Fibroblast of lung (primary cell): ENCODE measurements around the gene GALNT7. TPM values are rescaled to one million over a fixed set of nuclear protein-coding genes. Genes with fewer than 3 reads are reported as not detected.

Experiments
- DNase-seq, 2 donors: peaks; one replicate each; pipeline versions ENCODE4 v3.0.0 to v3.0.0-alpha.2; 2010; ENCODE audit warnings: low read depth in 2 of 2
- H2AFZ ChIP-seq: 2 replicates; pipeline ENCODE4 v1.5.1; 2012; ENCODE audit warnings: low read length, control low read depth, inconsistent platforms
- H3K27ac ChIP-seq: 2 replicates; pipeline ENCODE4 v1.5.1; 2011; ENCODE audit warnings: low read length, control low read depth; ENCODE audit not compliant: insufficient read depth
- H3K27me3 ChIP-seq: 2 replicates; pipeline ENCODE4 v1.5.1; 2011; ENCODE audit warnings: mild to moderate bottlenecking, low read length; ENCODE audit not compliant: control insufficient read depth, insufficient read depth
- H3K36me3 ChIP-seq: 2 replicates; pipeline ENCODE4 v1.5.1; 2011; ENCODE audit warnings: low read length; ENCODE audit not compliant: control insufficient read depth, insufficient read depth
- H3K4me1 ChIP-seq: 2 replicates; pipeline ENCODE4 v1.5.1; 2011; ENCODE audit warnings: low read length; ENCODE audit not compliant: control insufficient read depth, insufficient read depth; ENCODE audit errors: extremely low read depth
- H3K4me2 ChIP-seq: 2 replicates; pipeline ENCODE4 v1.5.1; 2011; ENCODE audit warnings: low read length, control low read depth; ENCODE audit not compliant: insufficient read depth; ENCODE audit errors: extremely low read depth
- H3K4me3 ChIP-seq, 4 experiments: fragments of 200-600 bp in 1 of 4; sonication (generic) in 1 of 4; replicated peaks in 1 of 4; 2 replicates each; pipeline ENCODE4 v1.5.1; 2011 to 2016; ENCODE audit warnings: low read length in 4 of 4, low read depth in 3 of 4, mild to moderate bottlenecking in 3 of 4, control low read depth in 2 of 4, inconsistent platforms in 1 of 4, mixed read lengths in 1 of 4; ENCODE audit not compliant: insufficient read depth in 1 of 4; ENCODE audit errors: control extremely low read depth in 1 of 4
- H3K79me2 ChIP-seq: 2 replicates; pipeline ENCODE4 v1.5.1; 2012; ENCODE audit warnings: mild to moderate bottlenecking, low read length, inconsistent platforms; ENCODE audit not compliant: control insufficient read depth, insufficient read depth
- H3K9ac ChIP-seq: 2 replicates; pipeline ENCODE4 v1.5.1; 2011; ENCODE audit warnings: mild to moderate bottlenecking, low read length, control low read depth; ENCODE audit not compliant: insufficient read depth
- H3K9me3 ChIP-seq: 2 replicates; pipeline ENCODE4 v1.5.1; 2012; ENCODE audit warnings: low read depth, low read length; ENCODE audit not compliant: control insufficient read depth, insufficient read depth
- H4K20me1 ChIP-seq: 2 replicates; pipeline ENCODE4 v1.5.1; 2011; ENCODE audit warnings: low read length; ENCODE audit not compliant: control insufficient read depth, insufficient read depth; ENCODE audit errors: extremely low read depth
- EZH2 ChIP-seq: IDR thresholded peaks from 2 replicates; pipeline ENCODE4 v1.5.1; 2012; ENCODE audit warnings: low read length, control low read depth, mild to moderate bottlenecking; ENCODE audit errors: missing control alignments
- polyA plus RNA-seq, 2 donors: library from polyadenylated mRNA; depleted of rRNA in 1 of 2; stranded (reverse) in 1 of 2; unstranded in 1 of 2; fragments of >200 nt; gene quantifications; 2 replicates each; pipeline ENCODE4 v1.2.1, GENCODE V29; 2011 to 2012; ENCODE audit warnings: missing spikeins in 1 of 2
- total RNA-seq: library from RNA; depleted of rRNA; stranded (reverse); fragments of >200 nt; gene quantifications from 2 replicates; pipeline ENCODE4 v1.2.1, GENCODE V29; 2014
- TF ChIP-seq, protein P1 (sequence below), 2 donors: IDR thresholded peaks in 1 of 2; conservative IDR thresholded peaks in 1 of 2; 1 replicate in 1 of 2; 2 replicates in 1 of 2; pipeline ENCODE4 v1.5.1; 2011 to 2012; ENCODE audit warnings: low read length in 2 of 2, control low read depth in 1 of 2, inconsistent platforms in 1 of 2, low read depth in 1 of 2, mild to moderate bottlenecking in 1 of 2

The GALNT7 gene
- total and polyA plus RNA-seq, 2 donors (not counting 1 experiment from before 2014, with no cell fraction given), result 40.4 to 45.4 TPM

DNA sequence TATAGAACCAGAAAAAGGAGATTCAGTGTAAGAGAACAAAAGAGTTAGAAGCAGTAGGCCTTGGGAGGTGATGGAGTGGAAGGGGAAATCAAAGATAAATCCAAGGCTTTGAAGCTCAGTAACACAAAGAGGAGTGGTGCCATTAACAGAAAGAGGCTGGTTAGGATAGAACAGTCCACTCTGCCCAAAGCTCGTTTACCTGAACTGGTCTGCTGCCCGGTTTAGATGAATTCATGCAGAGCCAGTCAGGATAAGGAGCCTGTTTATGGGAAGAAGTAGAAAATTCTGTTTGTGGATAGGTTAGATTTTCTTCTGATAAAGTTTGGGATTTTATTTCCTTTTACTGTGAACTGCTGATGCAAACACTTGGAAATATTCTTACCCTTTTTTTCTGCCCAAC, 85.0 kb downstream of the GALNT7 start:
- Histone ChIP-seq H3K9me3 (no peaks in the 10 kb centered on the region), H3K9ac (no peak overlapping the region), H4K20me1 (no peaks in the 10 kb centered on the region), H2AFZ (no peak overlapping the region), H3K4me3 (no peak overlapping the region), H3K4me2 (no peak overlapping the region), H3K4me1 (peaks cover 3% of the 10 kb centered on the region), H3K79me2 (no peaks in the 10 kb centered on the region), H3K27ac (no peak overlapping the region), H3K36me3 (no peaks in the 10 kb centered on the region), H3K27me3 (no peaks in the 10 kb centered on the region)
- no peak for DNase-seq
- no peak for TF ChIP-seq EZH2
- TF ChIP-seq, protein P1, sequence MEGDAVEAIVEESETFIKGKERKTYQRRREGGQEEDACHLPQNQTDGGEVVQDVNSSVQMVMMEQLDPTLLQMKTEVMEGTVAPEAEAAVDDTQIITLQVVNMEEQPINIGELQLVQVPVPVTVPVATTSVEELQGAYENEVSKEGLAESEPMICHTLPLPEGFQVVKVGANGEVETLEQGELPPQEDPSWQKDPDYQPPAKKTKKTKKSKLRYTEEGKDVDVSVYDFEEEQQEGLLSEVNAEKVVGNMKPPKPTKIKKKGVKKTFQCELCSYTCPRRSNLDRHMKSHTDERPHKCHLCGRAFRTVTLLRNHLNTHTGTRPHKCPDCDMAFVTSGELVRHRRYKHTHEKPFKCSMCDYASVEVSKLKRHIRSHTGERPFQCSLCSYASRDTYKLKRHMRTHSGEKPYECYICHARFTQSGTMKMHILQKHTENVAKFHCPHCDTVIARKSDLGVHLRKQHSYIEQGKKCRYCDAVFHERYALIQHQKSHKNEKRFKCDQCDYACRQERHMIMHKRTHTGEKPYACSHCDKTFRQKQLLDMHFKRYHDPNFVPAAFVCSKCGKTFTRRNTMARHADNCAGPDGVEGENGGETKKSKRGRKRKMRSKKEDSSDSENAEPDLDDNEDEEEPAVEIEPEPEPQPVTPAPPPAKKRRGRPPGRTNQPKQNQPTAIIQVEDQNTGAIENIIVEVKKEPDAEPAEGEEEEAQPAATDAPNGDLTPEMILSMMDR (conservative IDR thresholded peaks at IDR 0.05 in 1 of 2, IDR thresholded peaks at IDR 0.05 in 1 of 2; ENCODE audit: low read depth in 1 of 2, low read length in 2 of 2), result no peak

DNA sequence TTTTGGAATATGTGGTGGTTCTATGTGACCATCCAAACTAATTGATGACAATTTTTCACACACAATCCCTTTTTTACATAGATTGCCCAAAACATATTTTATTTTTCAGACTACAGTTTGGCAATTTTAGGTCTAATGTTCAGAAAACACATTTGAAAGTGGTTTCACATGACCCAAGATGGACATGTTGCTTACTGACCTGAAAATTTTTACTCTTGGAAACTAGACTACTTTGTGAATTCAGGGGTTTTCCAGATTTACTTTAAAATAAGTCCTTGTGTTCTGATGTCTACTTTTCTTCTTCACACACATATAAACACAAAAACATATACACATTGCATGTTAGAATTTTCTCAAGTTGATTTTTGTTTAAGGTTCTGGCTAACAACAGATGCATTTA, 86.0 kb downstream of the GALNT7 start:
- Histone ChIP-seq H3K4me2 (no peak overlapping the region), H3K9ac (no peak overlapping the region), H3K79me2 (no peaks in the 10 kb centered on the region), H3K4me1 (peaks cover 3% of the 10 kb centered on the region), H3K36me3 (no peaks in the 10 kb centered on the region), H2AFZ (no peak overlapping the region), H3K27ac (no peak overlapping the region), H4K20me1 (no peaks in the 10 kb centered on the region), H3K4me3 (no peak overlapping the region), H3K27me3 (no peaks in the 10 kb centered on the region), H3K9me3 (no peaks in the 10 kb centered on the region)
- no peak for TF ChIP-seq EZH2
- TF ChIP-seq, protein P1 (conservative IDR thresholded peaks at IDR 0.05 in 1 of 2, IDR thresholded peaks at IDR 0.05 in 1 of 2; ENCODE audit: low read depth in 1 of 2, low read length in 2 of 2), result no peak
- DNase-seq, result no peak

DNA sequence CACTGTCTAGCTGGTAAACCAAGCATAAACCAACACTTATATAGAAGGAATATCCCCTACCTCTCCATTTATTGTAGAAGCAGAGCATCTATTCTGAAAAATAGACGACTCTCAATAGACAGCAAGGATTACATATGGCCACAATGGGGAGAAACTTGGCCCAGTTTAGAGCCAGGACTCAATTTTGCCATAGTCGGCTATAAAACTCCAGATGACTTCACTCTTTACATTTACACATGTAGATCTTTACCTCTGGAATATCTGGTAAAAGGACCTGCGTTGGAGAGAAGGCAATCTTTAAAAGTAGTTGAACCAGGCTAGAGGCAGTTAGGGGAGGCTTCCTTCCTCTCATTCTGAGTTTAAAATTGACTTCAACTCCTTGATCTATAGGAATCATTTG, 88.2 kb downstream of the GALNT7 start:
- H3K27me3 ChIP-seq, result no peaks in the 10 kb centered on the region
- H3K27ac ChIP-seq, result no peak overlapping the region
- H4K20me1 ChIP-seq, result no peaks in the 10 kb centered on the region
- H3K36me3 ChIP-seq, result no peaks in the 10 kb centered on the region
- DNase-seq, result no peak
- H3K4me3 ChIP-seq, result no peak overlapping the region
- H3K79me2 ChIP-seq, result no peaks in the 10 kb centered on the region
- peaks cover 3% of the 10 kb centered on the region for H3K4me1 ChIP-seq
- H3K9ac ChIP-seq, result no peak overlapping the region
- no peak for TF ChIP-seq EZH2
- TF ChIP-seq, protein P1 (conservative IDR thresholded peaks at IDR 0.05 in 1 of 2, IDR thresholded peaks at IDR 0.05 in 1 of 2; ENCODE audit: low read depth in 1 of 2, low read length in 2 of 2), result no peak
- H3K4me2 ChIP-seq, result no peak overlapping the region
- no peaks in the 10 kb centered on the region for H3K9me3 ChIP-seq
- no peak overlapping the region for H2AFZ ChIP-seq
